AG04449 (cell line): ENCODE results near the gene RUNX2.

Experiments used
- CTCF ChIA-PET: fragments of 350-600 bp; formaldehyde crosslinking; extraction: SDS; loops from one replicate; lab custom pipeline; 2021; ENCODE audit warnings: antibody characterized with exemption; lab: Yijun Ruan, JAX
- POLR2A ChIA-PET: fragments of 400-600, 350-600 bp; formaldehyde crosslinking; extraction: SDS; loops from one replicate; lab custom pipeline; 2020; ENCODE audit warnings: antibody characterized with exemption, inconsistent platforms; lab: Yijun Ruan, JAX
- DNase-seq: peaks from one replicate; pipeline ENCODE4 v3.0.0-alpha.2; 2010; ENCODE audit warnings: low read depth, low spot score
- H3K4me3 ChIP-seq: 2 replicates; pipeline ENCODE4 v1.5.1; 2011; ENCODE audit warnings: low read depth, mild to moderate bottlenecking, control low read depth, low read length
- CTCF ChIP-seq: IDR thresholded peaks from one replicate; pipeline ENCODE4 v1.5.1; 2011; ENCODE audit warnings: mild to moderate bottlenecking, moderate library complexity, low read length, control low read depth, inconsistent platforms; ENCODE audit not compliant: insufficient read depth; ENCODE audit errors: missing control alignments

The RUNX2 gene

DNA sequence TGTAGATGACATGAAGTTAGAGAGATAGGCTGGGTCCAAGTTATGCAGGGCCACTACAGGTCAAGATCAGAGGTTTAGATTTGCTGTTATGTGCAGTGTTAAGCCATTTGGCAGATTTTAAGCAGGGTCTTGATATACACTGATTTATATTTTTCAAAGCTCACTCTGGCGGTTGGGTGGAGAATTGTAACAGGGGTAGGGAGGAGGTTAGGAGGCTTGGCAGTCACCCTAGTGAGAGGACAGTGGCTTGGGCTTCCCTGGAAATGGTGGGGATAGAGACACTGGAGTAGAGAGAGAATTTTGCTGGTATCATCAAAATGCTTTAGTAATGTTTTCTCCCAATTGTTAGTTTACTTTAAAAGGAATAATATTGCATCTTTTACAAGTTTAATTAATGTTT, 199.1 kb downstream of the RUNX2 start:
- ChIA-PET POLR2A (no interaction called here), CTCF (no interaction called here)
- H3K4me3 ChIP-seq, result no peak overlapping the region
- DNase-seq, result no peak
- TF ChIP-seq CTCF, result no peak

GRCh38 chr6:45531999-45532595, 204.0 kb downstream of the RUNX2 start:
- TF ChIP-seq CTCF, result no peak
- no peak for DNase-seq
- no peak overlapping the region for H3K4me3 ChIP-seq
- ChIA-PET POLR2A (no interaction called here), CTCF (no interaction called here)

DNA sequence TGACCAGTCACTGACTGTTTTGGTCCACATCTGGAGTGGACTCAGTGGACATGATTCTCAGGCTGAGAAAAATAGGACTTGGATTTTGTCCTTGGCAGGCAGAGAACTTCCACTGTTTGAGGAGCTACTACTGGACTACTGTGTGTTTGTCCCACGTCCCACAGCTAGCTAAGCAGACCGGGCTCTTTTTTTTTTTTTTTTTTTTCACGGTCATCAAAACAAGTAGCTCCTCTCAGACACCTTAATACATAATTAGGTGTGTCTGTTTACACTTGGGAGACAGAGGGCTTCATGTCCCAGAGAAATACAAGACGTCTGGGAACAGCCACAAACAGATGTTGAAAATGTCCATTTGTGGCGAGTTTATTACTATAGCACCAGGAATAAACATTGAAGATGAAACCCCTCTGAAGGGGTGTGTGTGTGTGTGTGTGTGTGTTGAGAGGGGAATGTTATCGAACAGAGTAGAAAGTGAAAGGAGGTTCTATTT, 204.6 kb downstream of the RUNX2 start:
- H3K4me3 ChIP-seq, result peak overlapping the region; percentile 20
- POLR2A ChIA-PET, result no interaction called here

GRCh38 chr6:45533386-45533785, 205.3 kb downstream of the RUNX2 start:
- H3K4me3 ChIP-seq, result no peak overlapping the region; the same call in none of the 2 replicates
- no peak for TF ChIP-seq CTCF
- DNase-seq, result no peak
- POLR2A ChIA-PET, result no interaction called here
- CTCF ChIA-PET, result no interaction called here

More for the DNA sequence above, 204.6 kb downstream of the RUNX2 start:
- no peak for DNase-seq
- CTCF ChIA-PET, result no interaction called here
- no peak for TF ChIP-seq CTCF

- ChIA-PET POLR2A (no interaction called here), CTCF (no interaction called here)
- TF ChIP-seq CTCF, result no peak
- H3K4me3 ChIP-seq, result no peak overlapping the region
- DNase-seq, result no peak
These were observed 207.8 kb downstream of the RUNX2 start for GRCh38 chr6:45535933-45536332.

- DNase-seq, result no peak
- H3K4me3 ChIP-seq, result no peak overlapping the region
- ChIA-PET POLR2A (no interaction called here), CTCF (interaction anchor here (0.6 to 1.7 kb wide), 2 partner anchors 10 to 1067 kb away, joined by 3 to 4 read pairs; no protein-coding TSS in a partner anchor)
- no peak for TF ChIP-seq CTCF
These were observed 209.4 kb downstream of the RUNX2 start for GRCh38 chr6:45537539-45537938.
